Activated CD4-positive, alpha-beta T cell treated with anti-CD3 and anti-CD28 coated beads, Interleukin-2, amount 10 ng/mL, durations not matched to agents 24 days and 14 days (primary cell): ENCODE results near the gene SLC4A4. TPM values are rescaled to one million over a fixed set of nuclear protein-coding genes. Genes with fewer than 3 reads are reported as not detected.

ENCODE experiments used
- DNase-seq: peaks from one replicate; pipeline ENCODE4 v3.0.0; 2022
- H3K27ac Mint-ChIP-seq: one replicate; pipeline ENCODE4 v1.8.0; 2022; ENCODE audit warnings: mild to moderate bottlenecking, mixed read lengths
- H3K27me3 Mint-ChIP-seq: one replicate; pipeline ENCODE4 v1.8.0; 2022; ENCODE audit warnings: mixed read lengths
- H3K36me3 Mint-ChIP-seq: one replicate; pipeline ENCODE4 v1.8.0; 2022; ENCODE audit warnings: low read depth, mild to moderate bottlenecking, mixed read lengths
- H3K4me1 Mint-ChIP-seq: one replicate; pipeline ENCODE4 v1.8.0; 2021; ENCODE audit warnings: mixed read lengths
- H3K4me3 Mint-ChIP-seq: one replicate; pipeline ENCODE4 v1.8.0; 2022; ENCODE audit warnings: mild to moderate bottlenecking, moderate library complexity, mixed read lengths
- H3K9me3 Mint-ChIP-seq: one replicate; pipeline ENCODE4 v1.8.0; 2021; ENCODE audit warnings: mixed read lengths
- intact Hi-C: fragments of 100-400 bp; cut with micrococcal nuclease; formaldehyde crosslinking; loops from one replicate; pipeline ENCODE4 v1.15.1; 2023
- total RNA-seq: library from RNA; stranded (reverse); gene quantifications from 2 replicates; pipeline ENCODE4 v1.2.3, GENCODE V29; 2022

The SLC4A4 gene
- total RNA-seq, 1 donor from 2014 or later = 0.21 TPM

DNA sequence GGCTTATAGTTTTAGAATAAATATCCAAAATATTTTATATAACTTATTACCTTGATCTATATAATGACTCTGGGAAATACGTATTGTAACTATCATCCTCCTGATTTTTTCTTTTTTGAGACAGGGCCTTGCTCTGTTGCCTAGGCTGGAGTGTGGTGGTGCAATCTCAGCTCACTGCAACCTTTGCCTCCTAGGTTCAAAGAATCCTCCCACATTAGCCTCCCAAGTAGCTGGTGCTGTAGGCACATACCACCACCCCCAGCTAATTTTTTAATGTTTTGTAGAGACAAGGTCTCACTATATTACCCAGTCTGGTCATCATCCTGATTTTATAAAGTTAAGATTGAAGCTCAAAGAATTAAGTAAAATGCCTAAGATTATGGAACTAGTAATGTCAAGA, 193.6 kb downstream of the SLC4A4 start:
- no peak overlapping the region for H3K4me3 Mint-ChIP-seq
- H3K27me3 Mint-ChIP-seq = no peaks in the 10 kb centered on the region
- no peaks in the 10 kb centered on the region for H3K9me3 Mint-ChIP-seq
- H3K36me3 Mint-ChIP-seq = no peaks in the 10 kb centered on the region
- intact Hi-C loops = no loop called here
- no peak overlapping the region for H3K27ac Mint-ChIP-seq
- no peaks in the 10 kb centered on the region for H3K4me1 Mint-ChIP-seq
- no peak for DNase-seq

DNA sequence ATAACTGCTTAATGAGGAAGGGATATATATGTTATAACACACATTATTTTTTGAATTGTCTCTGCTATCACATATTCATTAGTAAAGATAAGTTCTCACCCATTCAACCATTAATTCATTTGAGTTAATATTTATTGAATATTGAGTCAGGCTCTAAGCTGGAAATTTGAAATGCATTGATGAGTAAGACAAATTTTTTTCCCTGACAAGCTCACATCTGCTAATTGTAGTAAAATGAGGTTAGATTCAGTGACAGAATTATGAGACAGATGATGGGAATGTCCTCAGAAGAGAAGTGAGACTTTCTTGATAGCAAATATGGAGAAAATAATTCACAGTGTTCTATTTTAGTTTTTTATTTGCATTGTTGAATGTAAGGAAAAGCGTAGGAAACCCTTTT, 194.3 kb downstream of the SLC4A4 start:
- Mint-ChIP-seq H3K27me3 (no peaks in the 10 kb centered on the region), H3K4me1 (no peaks in the 10 kb centered on the region), H3K36me3 (no peaks in the 10 kb centered on the region), H3K9me3 (no peaks in the 10 kb centered on the region), H3K4me3 (no peak overlapping the region), H3K27ac (no peak overlapping the region)
- no peak for DNase-seq
- intact Hi-C loops = no loop called here

DNA sequence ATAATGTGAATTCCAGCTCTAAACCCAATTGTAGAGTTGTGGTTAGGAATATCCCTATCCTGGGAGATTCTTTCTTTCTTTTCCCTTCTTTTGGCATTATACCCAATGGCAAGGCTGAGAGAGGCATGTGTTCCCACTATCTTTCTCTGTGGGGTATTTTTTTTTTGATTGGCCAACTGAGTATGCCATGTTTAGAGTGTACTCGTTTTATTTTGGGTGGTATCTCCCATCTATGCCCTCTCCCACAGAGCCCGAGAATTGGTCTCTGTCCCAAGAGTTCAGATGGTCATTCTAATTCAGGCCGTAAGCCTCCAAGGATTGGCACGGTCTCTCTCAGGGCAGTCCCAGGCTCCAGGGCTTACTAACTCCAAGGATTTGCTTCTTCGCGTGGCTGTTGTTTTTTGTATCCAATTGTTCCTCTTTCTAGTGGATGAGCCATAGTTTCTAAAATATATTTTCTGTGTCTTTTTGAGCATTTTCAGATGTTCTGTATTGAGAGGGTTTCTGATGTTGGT, 198.8 kb downstream of the SLC4A4 start:
- Mint-ChIP-seq H3K4me3 (no peak overlapping the region), H3K9me3 (no peaks in the 10 kb centered on the region), H3K36me3 (no peaks in the 10 kb centered on the region), H3K4me1 (no peaks in the 10 kb centered on the region), H3K27ac (no peak overlapping the region), H3K27me3 (no peaks in the 10 kb centered on the region)
- DNase-seq = no peak
- intact Hi-C loops = no loop called here

DNA sequence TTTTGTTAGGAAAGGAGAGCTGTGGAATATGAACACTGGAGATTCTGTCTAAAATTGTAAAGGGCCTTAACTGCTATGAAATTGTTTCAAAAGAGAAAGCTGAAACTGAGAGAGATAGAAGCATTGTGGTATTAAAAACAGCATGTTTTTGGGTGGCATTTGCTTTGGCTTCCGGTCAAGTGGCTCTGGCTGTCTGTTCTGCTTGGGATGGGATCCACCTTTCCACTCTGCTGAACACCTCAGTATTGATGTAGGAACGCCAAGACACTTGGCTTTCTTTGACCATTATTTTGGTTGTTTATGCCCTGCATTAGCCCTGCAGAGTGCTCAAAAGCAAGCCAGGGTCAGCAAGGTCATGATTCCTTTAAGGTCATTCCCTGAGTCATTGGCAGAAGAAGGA, 199.7 kb downstream of the SLC4A4 start:
- no peaks in the 10 kb centered on the region for H3K9me3 Mint-ChIP-seq
- no peak overlapping the region for H3K4me3 Mint-ChIP-seq
- intact Hi-C loops = no loop called here
- no peak for DNase-seq
- no peaks in the 10 kb centered on the region for H3K4me1 Mint-ChIP-seq
- no peak overlapping the region for H3K27ac Mint-ChIP-seq
- H3K36me3 Mint-ChIP-seq = no peaks in the 10 kb centered on the region
- no peaks in the 10 kb centered on the region for H3K27me3 Mint-ChIP-seq

DNA sequence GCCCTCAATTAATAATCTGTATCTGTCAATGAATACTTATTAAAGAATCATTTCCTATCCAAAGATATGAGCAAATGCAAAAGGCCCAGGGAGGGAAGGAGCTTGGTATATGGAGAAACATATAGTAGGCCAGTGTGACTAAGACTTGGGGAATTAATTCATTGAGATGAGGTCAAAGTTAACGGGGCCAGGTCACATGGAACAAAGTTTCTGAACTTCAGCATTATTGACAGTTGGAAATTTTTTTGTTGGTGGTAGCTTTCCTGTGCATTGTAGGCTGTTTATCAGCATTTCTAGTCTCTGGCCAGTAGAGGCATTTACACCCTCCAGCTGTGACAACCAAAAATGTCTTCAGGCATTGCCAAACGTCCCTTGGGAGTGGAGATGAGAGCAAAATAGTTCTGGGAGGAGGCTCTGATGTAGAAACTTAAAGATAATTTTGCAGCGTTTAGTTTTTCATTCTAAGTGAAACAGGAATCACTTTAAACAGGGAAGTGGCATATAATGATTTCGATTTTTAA, 202.0 kb downstream of the SLC4A4 start:
- Mint-ChIP-seq H3K36me3 (no peaks in the 10 kb centered on the region), H3K27ac (no peak overlapping the region), H3K4me1 (no peaks in the 10 kb centered on the region), H3K27me3 (no peaks in the 10 kb centered on the region), H3K9me3 (no peaks in the 10 kb centered on the region), H3K4me3 (no peak overlapping the region)
- no peak for DNase-seq
- intact Hi-C loops = no loop called here

DNA sequence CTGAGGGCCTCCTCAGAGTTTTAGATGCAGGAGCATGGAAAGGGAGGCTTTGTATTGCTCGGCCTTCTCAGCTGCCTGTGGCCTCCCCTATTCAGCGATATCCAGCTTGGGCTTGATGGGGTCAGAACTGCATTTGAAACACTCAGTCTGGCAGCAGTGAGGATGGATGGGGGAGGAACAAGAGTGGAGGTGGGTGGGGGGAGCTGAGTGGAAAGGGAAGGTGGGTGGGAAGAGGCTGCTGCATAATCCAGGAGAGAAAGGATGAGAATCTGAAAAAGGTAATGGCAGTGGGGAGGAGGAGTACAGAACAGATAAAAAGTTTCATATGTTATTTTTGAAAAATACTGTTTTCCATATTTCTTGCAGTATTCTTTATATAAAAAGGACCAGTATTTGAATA, 202.7 kb downstream of the SLC4A4 start:
- H3K36me3 Mint-ChIP-seq = no peaks in the 10 kb centered on the region
- H3K9me3 Mint-ChIP-seq = no peaks in the 10 kb centered on the region
- no peaks in the 10 kb centered on the region for H3K4me1 Mint-ChIP-seq
- no peak overlapping the region for H3K4me3 Mint-ChIP-seq
- H3K27ac Mint-ChIP-seq = no peak overlapping the region
- intact Hi-C loops = no loop called here
- H3K27me3 Mint-ChIP-seq = no peaks in the 10 kb centered on the region
- no peak for DNase-seq

DNA sequence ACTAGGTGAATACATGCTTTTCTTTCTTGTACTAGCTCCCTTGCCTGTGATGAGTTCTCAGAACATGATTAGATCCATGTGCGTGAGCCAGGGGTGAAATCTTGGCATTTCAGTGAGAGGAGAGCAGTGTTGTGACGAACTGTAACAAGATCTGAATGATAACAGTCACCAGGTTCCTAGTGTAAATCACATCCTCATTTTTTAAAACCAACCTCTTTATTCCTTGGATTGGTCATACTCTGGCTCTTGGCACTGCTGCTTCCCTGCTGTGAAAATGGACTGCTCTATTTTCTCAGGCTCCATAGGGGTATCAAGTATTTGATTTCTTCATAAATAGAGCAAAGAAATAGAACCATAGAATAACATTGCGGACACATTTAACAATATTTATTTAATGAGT, 206.3 kb downstream of the SLC4A4 start:
- H3K9me3 Mint-ChIP-seq = no peaks in the 10 kb centered on the region
- H3K4me1 Mint-ChIP-seq = no peaks in the 10 kb centered on the region
- no peak overlapping the region for H3K4me3 Mint-ChIP-seq
- intact Hi-C loops = no loop called here
- no peaks in the 10 kb centered on the region for H3K36me3 Mint-ChIP-seq
- no peak overlapping the region for H3K27ac Mint-ChIP-seq
- H3K27me3 Mint-ChIP-seq = no peaks in the 10 kb centered on the region
- DNase-seq = no peak

DNA sequence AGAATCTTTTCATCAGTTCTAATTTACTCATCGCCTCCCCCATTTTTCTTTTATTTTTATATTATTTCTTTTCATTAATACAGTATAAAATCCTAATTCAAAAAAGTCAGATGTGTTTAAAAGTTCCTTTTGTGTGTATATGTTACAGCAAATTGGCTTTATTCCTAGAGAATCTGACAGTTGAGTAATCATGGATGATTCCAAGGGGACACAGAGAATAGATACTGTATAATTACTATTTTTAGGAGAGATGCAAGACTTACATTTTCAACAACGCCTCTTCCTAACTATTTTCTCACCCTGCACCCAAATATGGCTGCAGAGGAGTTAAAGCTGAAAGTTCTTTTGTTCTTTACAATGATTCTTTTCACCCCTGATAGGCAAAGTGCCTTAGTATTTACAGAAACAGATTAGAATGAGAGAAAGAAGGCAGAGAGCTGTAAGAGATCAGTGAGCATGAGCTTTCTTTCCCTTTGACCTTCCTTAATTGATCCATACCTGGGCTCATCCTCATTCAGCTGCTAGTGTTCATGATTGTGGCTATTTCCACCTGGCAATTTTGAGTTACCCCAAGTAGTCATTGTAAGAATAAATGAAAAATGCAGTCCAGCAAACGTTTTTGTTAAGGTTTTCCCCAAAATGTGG, 210.8 kb downstream of the SLC4A4 start:
- intact Hi-C loops = no loop called here
- Mint-ChIP-seq H3K27me3 (no peaks in the 10 kb centered on the region), H3K9me3 (no peaks in the 10 kb centered on the region)

DNA sequence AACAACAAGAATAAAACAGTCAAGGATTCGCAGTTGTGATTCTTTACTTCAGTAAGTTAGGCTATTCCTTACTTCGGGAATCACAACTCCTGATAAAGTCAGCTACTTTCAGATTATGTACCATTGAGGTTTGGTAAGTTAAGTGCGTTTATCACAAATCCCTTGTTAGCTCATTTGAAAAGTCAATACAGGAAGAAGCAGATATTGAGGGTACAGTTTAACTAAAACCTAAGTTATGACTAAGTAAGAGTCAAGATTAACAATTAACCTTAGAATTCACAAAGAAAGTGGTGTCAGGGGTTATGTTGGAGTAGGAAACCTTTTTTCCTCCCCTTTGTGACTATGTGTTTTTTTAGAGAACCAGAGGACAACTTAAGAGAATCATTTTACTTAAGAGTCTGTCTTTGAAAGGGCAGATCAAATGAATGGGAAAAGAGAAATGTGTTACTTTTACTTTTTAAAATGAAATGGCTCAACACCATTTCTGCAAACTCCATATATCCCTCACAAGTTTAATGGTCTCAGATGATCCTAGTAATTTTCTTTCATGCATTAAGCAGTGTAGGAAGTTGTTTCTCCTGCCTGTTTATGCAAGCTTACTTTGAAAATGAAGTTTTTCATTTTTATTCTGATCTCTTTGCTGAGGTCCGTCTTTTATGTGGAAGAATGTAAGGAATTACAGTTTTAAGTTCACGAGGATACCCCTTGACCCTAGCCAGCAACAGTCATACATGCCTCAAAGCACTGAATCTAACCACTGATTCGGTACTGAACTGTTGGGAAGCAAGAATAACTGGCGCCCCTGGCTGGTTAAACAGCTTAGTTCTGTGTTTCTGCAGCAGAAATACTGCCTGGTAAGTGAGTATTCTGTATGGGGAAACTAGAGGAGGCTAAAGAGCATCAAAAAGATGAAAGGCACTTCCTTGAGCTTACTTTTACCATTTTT, 211.7 kb downstream of the SLC4A4 start:
- H3K27ac Mint-ChIP-seq = no peak overlapping the region
- intact Hi-C loops = no loop called here
- H3K9me3 Mint-ChIP-seq = no peaks in the 10 kb centered on the region
- H3K36me3 Mint-ChIP-seq = no peaks in the 10 kb centered on the region
- H3K27me3 Mint-ChIP-seq = peaks cover 1% of the 10 kb centered on the region
- H3K4me3 Mint-ChIP-seq = no peak overlapping the region
- no peak for DNase-seq
- H3K4me1 Mint-ChIP-seq = no peaks in the 10 kb centered on the region

More for the DNA sequence above, 210.8 kb downstream of the SLC4A4 start:
- no peaks in the 10 kb centered on the region for H3K36me3 Mint-ChIP-seq
- no peak overlapping the region for H3K4me3 Mint-ChIP-seq
- no peak overlapping the region for H3K27ac Mint-ChIP-seq
- no peaks in the 10 kb centered on the region for H3K4me1 Mint-ChIP-seq
- no peak for DNase-seq

DNA sequence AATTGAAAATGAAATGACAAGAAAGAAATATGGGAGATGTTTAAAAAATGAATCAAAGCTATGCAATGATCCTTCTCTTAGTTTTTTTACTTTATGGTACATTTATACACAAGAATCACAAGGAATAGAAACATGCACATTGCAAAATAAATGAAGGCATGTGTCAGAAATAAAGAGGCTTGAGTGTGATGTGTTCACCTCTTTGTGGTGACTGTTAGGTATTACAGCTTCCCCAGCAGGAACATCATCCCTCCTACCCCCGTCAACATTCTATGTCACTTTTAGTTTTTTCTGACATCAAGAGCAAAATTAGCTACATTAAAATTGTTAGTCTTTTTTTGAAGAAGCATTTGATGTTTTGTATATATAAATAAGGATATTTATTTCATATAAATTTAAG, 214.8 kb downstream of the SLC4A4 start:
- no peaks in the 10 kb centered on the region for H3K36me3 Mint-ChIP-seq
- H3K27ac Mint-ChIP-seq = no peak overlapping the region
- H3K27me3 Mint-ChIP-seq = peaks cover 3% of the 10 kb centered on the region
- intact Hi-C loops = no loop called here
- H3K4me3 Mint-ChIP-seq = no peak overlapping the region
- no peaks in the 10 kb centered on the region for H3K4me1 Mint-ChIP-seq
- no peak for DNase-seq
- no peaks in the 10 kb centered on the region for H3K9me3 Mint-ChIP-seq

DNA sequence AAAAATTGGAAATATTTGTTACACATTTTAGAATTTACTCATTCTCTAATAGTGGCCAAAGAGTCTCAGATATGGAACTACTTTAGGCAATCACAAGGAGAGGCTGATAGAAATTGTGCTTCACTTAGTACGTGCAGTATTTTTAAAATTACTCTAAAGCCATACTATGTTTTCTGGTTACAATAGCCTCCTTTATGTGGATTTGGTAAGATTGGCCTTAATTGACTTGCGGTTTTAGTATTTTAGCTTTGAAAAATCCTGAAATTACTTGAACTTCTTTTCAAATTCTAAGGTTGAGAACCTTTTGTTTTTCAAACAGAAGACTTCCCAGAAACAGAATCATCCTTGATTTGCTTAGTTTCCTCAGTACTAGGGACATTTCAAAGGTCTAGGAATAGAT, 215.2 kb downstream of the SLC4A4 start:
- H3K4me1 Mint-ChIP-seq = no peaks in the 10 kb centered on the region

DNA sequence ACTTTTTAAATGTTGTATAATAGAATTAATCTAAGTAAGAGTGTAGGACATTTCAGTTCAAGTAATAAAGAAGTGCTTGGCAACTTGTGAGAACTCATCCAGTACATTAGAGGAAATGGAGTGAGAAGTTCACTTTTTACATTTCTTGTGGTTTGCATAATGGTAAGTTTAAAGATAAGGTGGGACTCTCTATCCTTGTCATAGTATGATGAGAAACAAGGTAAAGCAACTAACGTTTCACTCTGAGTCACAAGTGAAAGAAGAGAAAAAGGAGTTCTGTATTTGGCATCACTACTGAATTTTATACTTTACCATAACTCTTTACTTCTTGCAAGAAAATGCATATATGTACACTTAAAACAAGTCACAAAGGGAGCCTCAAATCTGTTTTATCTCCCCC, 219.4 kb downstream of the SLC4A4 start:
- Mint-ChIP-seq H3K4me1 (no peaks in the 10 kb centered on the region), H3K4me3 (no peak overlapping the region), H3K9me3 (no peaks in the 10 kb centered on the region), H3K27ac (no peak overlapping the region), H3K27me3 (peaks cover 3% of the 10 kb centered on the region), H3K36me3 (no peaks in the 10 kb centered on the region)
- DNase-seq = no peak
- intact Hi-C loops = no loop called here

More for the DNA sequence above, 215.2 kb downstream of the SLC4A4 start:
- intact Hi-C loops = no loop called here
- peaks cover 3% of the 10 kb centered on the region for H3K27me3 Mint-ChIP-seq
- H3K36me3 Mint-ChIP-seq = no peaks in the 10 kb centered on the region
- H3K4me3 Mint-ChIP-seq = no peak overlapping the region
- H3K27ac Mint-ChIP-seq = no peak overlapping the region
- no peaks in the 10 kb centered on the region for H3K9me3 Mint-ChIP-seq
- DNase-seq = no peak

DNA sequence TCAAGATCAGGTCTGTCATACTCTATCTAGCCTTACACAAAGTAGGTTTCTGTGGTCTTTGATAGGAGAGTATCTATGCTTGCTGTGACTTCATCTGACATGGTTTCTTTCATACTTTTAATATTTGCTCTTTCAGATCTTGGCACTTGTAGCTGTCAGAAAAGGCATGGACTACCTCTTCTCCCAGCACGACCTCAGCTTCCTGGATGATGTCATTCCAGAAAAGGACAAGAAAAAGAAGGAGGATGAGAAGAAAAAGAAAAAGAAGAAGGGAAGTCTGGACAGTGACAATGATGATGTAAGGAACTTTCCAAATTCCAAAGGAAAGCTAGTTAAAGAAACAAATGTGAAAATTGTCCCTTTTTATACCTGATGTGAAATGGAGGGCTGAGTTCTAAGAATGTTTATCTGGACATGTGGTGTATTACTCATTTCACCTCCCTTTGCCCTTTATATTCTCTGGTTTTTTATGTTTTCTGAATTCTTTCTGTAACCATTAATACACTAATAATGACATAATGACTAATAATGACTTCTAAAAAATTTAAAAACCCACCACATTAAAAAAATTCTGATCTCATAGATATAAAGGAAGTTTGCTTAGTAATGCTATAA, 221.2 kb downstream of the SLC4A4 start:
- Mint-ChIP-seq H3K36me3 (no peaks in the 10 kb centered on the region), H3K27ac (no peak overlapping the region), H3K4me1 (no peaks in the 10 kb centered on the region), H3K4me3 (no peak overlapping the region), H3K9me3 (no peaks in the 10 kb centered on the region), H3K27me3 (peaks cover 3% of the 10 kb centered on the region)
- intact Hi-C loops = no loop called here
- DNase-seq = no peak

DNA sequence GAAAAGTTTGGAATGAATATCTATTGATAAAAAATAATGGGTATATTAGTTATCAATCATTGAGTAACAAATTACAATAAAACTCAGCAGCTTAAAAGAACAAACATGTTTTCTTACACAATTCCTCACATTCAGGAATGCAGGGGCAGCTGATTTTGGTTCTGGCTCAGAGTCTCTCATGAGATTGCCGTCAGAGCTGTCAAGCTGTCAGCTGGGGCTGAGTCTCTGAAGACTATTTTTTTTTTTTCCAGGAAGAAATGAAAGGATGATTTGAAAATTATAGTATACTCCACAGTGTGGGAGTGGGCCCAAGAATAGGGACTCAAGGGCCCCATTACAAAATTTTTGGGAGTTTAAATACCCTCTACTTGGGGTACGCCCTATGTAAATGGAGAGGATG, 226.0 kb downstream of the SLC4A4 start:
- H3K4me1 Mint-ChIP-seq = no peaks in the 10 kb centered on the region
- H3K9me3 Mint-ChIP-seq = no peaks in the 10 kb centered on the region
- no peaks in the 10 kb centered on the region for H3K36me3 Mint-ChIP-seq
- intact Hi-C loops = no loop called here
- H3K27me3 Mint-ChIP-seq = no peaks in the 10 kb centered on the region
- H3K4me3 Mint-ChIP-seq = no peak overlapping the region
- no peak for DNase-seq
- H3K27ac Mint-ChIP-seq = no peak overlapping the region
